Measurements from ENCODE around the gene ZFHX3.

- TF ChIP-seq CTCF (conservative IDR thresholded peaks at IDR 0.05; ENCODE audit: low read depth, low read length) (no peak), EZH2 (IDR thresholded peaks at IDR 0.05; ENCODE audit: borderline replicate concordance, low read depth, low read length, poor library complexity, severe bottlenecking) (no peak)
Observed at GRCh38 chr16:72811188-72811720, 236.7 kb downstream of the ZFHX3 start.

Measured in A673 (cell line).